Measurements from ENCODE around the gene HINT2. TPM values are rescaled to one million over a fixed set of nuclear protein-coding genes. Genes with fewer than 3 reads are reported as not detected.

HINT2 gene
- total and polyA plus RNA-seq, 2 donors: 68.3 to 68.4 TPM

DNA sequence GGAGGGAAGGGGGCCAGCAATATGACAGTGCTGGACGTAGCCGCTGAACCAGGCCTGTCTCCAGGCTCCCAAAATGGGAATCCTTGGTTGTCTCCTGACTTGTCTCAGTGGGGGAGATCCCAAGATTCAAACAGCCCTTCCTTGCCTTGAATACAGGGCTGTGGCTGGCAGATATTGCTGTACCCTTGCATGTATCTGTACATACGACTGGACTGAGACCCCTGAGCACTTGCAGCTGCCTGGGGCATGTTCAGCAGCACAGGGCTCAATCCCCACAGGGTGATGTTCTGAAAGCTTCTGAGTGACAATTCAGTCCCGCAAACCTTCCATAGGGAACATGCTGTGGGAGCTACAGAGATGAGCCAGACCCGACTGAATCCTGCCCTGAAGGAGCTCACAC is 42.0 kb upstream of the HINT2 start:
- Histone ChIP-seq H3K27ac (ENCODE audit: low read depth in 1 of 2, low read length in 1 of 2) (no peak overlapping the region), H3K36me3 (ENCODE audit: control insufficient read depth in 2 of 2, insufficient read depth in 2 of 2, low read length in 1 of 2) (no peaks in the 10 kb centered on the region), H3K4me3 (ENCODE audit: low read length in 2 of 2) (no peak overlapping the region), H3K9me3 (ENCODE audit: control insufficient read depth in 2 of 2, insufficient read depth in 1 of 2, low read length in 1 of 2) (no peaks in the 10 kb centered on the region), H3K4me1 (ENCODE audit: control insufficient read depth in 2 of 2, insufficient read depth in 2 of 2, low read length in 2 of 2) (no peaks in the 10 kb centered on the region), H3K27me3 (ENCODE audit: control insufficient read depth in 2 of 2, insufficient read depth in 1 of 2, low read length in 1 of 2) (peaks cover 0 to 17% of the 10 kb centered on the region in 2 donors)
- no peak for DNase-seq (ENCODE audit: low read depth in 6 of 9, low spot score in 9 of 9)
- WGBS: 96% methylated on average over 5 of the region's 5 CpGs

DNA sequence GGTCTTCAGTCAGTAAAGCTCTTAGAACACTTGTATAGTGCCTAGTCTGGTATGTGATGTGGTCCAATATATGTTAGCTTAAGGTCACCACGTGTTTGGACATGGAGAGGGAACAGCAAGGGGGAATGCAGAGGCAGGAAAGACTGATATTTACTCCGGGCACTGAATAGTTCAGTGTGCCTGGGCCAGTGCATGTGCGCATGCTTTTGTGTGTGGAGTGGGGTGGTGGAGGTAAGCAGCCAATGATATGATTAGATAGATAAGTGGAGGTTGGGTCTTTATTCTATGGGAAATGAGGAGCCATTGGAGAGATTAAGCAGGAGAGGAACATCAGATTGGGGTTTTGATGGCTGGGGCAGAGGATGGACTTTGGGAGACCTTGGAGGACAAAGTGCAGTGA is 41.4 kb upstream of the HINT2 start:
- WGBS: 86% methylated on average over 3 of the region's 3 CpGs
- H3K27me3 ChIP-seq (ENCODE audit: control insufficient read depth in 2 of 2, insufficient read depth in 1 of 2, low read length in 1 of 2): peaks cover 0 to 12% of the 10 kb centered on the region in 2 donors

DNA sequence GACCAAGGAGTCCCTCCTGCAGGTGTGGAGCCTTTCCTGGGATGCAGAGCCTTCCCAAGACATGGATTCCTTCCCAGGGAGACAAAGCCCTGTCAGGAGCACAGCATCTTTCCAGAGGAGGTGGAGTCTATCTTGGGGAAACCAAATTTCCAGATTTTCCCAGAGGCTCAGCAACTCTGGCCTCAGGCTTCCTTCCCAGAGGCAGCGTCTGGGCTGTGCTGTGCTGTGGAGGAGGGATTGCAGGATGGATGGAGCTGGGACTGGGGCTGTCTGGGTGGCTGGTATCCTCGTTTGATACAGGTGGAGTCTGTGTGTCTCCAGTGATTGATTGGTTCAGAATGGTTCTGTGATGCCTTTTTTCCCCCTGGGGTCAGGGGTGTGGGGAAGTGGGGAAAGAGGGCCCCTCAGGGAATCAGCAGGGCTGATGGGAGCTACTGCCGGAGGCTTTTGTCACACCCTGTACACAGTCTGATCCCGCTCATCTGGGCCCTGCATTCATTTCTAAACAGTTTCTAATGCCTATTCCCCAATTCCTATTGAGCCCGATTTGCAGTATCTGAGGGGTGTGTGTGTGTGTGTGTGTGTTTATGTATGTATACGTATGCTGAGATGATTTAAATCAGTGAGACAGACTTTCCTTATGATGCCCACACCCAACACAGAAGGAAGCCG is 39.4 kb upstream of the HINT2 start:
- no peak overlapping the region for H3K4me3 ChIP-seq (ENCODE audit: low read length in 2 of 2)
- no peak for DNase-seq (ENCODE audit: low read depth in 6 of 9, low spot score in 9 of 9)
- peaks cover 0 to 5% of the 10 kb centered on the region in 2 donors for H3K27me3 ChIP-seq (ENCODE audit: control insufficient read depth in 2 of 2, insufficient read depth in 1 of 2, low read length in 1 of 2)
- no peaks in the 10 kb centered on the region for H3K4me1 ChIP-seq (ENCODE audit: control insufficient read depth in 2 of 2, insufficient read depth in 2 of 2, low read length in 2 of 2)
- no peak overlapping the region for H3K27ac ChIP-seq (ENCODE audit: low read depth in 1 of 2, low read length in 1 of 2)
- WGBS: 96% methylated on average over 7 of the region's 7 CpGs
- no peaks in the 10 kb centered on the region for H3K36me3 ChIP-seq (ENCODE audit: control insufficient read depth in 2 of 2, insufficient read depth in 2 of 2, low read length in 1 of 2)
- H3K9me3 ChIP-seq (ENCODE audit: control insufficient read depth in 2 of 2, insufficient read depth in 1 of 2, low read length in 1 of 2): no peaks in the 10 kb centered on the region

More for the DNA sequence above, 41.4 kb upstream of the HINT2 start:
- no peak for DNase-seq (ENCODE audit: low read depth in 6 of 9, low spot score in 9 of 9)
- Histone ChIP-seq H3K36me3 (ENCODE audit: control insufficient read depth in 2 of 2, insufficient read depth in 2 of 2, low read length in 1 of 2) (no peaks in the 10 kb centered on the region), H3K27ac (ENCODE audit: low read depth in 1 of 2, low read length in 1 of 2) (no peak overlapping the region), H3K4me1 (ENCODE audit: control insufficient read depth in 2 of 2, insufficient read depth in 2 of 2, low read length in 2 of 2) (no peaks in the 10 kb centered on the region), H3K4me3 (ENCODE audit: low read length in 2 of 2) (no peak overlapping the region), H3K9me3 (ENCODE audit: control insufficient read depth in 2 of 2, insufficient read depth in 1 of 2, low read length in 1 of 2) (no peaks in the 10 kb centered on the region)

DNA sequence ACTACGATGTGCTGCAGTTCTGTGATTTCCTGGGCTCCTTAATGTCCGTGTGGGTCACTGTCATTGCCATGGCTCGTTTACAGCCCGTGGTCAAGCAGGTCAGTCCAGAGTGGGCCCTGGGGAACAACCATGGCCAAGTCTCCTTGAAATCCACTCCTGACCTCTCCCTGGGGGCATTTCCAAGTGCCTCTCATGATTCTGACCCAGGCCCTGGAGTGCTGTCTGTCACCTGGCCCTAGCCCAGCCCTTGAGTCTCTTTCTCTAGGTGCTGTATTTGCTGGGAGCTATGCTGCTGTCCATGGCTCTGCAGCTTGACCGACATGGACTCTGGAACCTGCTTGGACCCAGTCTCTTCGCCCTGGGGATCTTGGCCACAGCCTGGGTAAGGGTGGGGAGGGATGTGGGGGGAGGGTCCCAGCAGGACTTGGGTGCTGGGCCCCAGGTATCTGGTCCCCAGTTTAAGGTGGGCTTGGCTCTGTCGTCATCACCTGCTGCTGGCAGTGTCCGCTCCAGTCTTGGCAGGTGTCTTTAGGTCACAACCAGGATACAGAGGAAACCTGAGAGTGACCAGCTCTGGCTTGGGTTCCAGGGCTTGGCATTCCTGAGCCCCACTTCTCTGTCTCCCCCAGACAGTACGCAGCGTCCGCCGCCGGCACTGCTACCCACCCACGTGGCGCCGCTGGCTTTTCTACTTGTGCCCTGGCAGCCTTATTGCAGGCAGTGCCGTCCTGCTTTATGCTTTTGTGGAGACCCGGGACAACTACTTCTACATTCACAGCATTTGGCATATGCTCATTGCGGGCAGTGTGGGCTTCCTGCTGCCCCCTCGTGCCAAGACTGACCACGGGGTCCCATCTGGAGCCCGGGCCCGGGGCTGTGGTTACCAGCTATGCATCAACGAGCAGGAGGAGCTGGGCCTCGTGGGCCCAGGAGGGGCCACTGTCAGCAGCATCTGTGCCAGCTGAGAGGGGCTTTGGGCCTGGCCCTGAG is 38.3 kb upstream of the HINT2 start:
- 93% methylated on average over 25 of the region's 25 CpGs for WGBS
- H3K4me1 ChIP-seq (ENCODE audit: control insufficient read depth in 2 of 2, insufficient read depth in 2 of 2, low read length in 2 of 2): peaks cover 2 to 4% of the 10 kb centered on the region in 2 donors
- H3K27ac ChIP-seq (ENCODE audit: low read depth in 1 of 2, low read length in 1 of 2): no peak overlapping the region
- H3K36me3 ChIP-seq (ENCODE audit: control insufficient read depth in 2 of 2, insufficient read depth in 2 of 2, low read length in 1 of 2): no peaks in the 10 kb centered on the region
- no peaks in the 10 kb centered on the region for H3K27me3 ChIP-seq (ENCODE audit: control insufficient read depth in 2 of 2, insufficient read depth in 1 of 2, low read length in 1 of 2)
- no peak for DNase-seq (ENCODE audit: low read depth in 6 of 9, low spot score in 9 of 9)
- H3K9me3 ChIP-seq (ENCODE audit: control insufficient read depth in 2 of 2, insufficient read depth in 1 of 2, low read length in 1 of 2): no peaks in the 10 kb centered on the region
- H3K4me3 ChIP-seq (ENCODE audit: low read length in 2 of 2): no peak overlapping the region

DNA sequence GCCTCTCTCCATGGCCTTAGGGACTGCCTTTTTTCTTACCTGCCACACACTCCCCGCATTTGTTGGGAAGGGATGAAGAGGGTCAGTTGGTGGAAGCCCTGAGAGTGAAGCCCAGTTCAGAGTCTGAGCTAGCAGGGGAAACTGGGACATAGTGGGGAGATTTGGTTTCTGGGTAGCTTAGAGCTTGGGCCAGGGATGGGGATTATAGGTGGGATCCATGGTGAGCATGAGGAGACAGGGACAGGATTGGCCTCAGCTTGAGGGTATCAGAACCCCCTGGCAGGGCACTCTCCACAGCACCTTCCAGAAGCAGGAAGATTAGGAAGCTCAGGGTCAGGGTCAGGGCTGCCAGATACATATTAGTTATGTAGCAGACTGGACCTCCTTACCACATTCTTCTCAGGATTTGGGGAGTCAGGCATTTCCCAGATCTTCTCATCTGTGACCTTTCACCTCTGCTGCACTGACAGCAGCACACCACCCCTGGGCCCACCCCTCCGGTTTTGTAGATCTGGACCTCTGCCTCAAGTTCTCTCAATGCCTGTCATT is 37.5 kb upstream of the HINT2 start:
- no peak overlapping the region for H3K27ac ChIP-seq (ENCODE audit: low read depth in 1 of 2, low read length in 1 of 2)
- H3K9me3 ChIP-seq (ENCODE audit: control insufficient read depth in 2 of 2, insufficient read depth in 1 of 2, low read length in 1 of 2): no peaks in the 10 kb centered on the region
- no peaks in the 10 kb centered on the region for H3K27me3 ChIP-seq (ENCODE audit: control insufficient read depth in 2 of 2, insufficient read depth in 1 of 2, low read length in 1 of 2)
- H3K4me3 ChIP-seq (ENCODE audit: low read length in 2 of 2): no peak overlapping the region
- H3K36me3 ChIP-seq (ENCODE audit: control insufficient read depth in 2 of 2, insufficient read depth in 2 of 2, low read length in 1 of 2): peaks cover 0 to under 1% of the 10 kb centered on the region in 2 donors
- H3K4me1 ChIP-seq (ENCODE audit: control insufficient read depth in 2 of 2, insufficient read depth in 2 of 2, low read length in 2 of 2): peaks cover 10 to 12% of the 10 kb centered on the region in 2 donors
- over 99% methylated on average over 2 of the region's 2 CpGs for WGBS
- no peak for DNase-seq (ENCODE audit: low read depth in 6 of 9, low spot score in 9 of 9)

DNA sequence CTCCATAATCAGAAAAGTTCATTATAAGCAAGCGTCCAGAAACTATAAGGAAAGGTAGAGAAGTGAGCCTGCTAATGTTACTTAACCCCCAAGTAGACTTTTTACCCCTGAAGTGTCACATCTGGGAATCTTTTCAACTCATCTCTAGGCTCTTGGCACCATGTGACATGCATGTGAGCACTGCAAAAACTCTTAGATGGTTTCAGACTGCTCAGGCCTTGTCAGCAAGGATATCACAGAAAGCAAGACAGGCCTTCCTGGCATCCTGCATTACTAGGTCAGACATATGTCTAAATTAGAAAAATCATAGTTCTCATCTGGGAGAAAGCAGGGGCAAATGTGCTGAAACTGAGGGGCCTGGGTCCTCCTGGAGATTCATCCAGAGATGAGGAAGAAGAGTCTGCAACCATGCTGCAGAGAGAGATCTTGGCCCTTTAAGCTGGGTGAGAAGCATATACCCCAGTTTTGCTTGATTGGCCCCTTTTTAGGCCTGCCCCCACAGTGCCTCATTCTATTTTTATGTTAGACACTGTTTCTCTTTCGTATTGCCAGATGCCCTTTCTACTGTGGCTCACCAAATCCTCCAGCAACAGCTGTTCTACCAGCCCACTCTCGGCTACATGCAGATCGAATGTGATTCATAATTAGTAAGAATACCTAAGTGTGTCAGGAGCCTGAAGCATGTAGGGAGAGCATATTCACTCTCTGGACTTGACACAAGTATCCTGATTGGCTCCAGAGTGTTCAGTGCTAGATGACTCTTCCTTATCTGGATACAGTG is 33.1 kb upstream of the HINT2 start:
- peak overlapping the region; percentile 66 to 92 for H3K27ac ChIP-seq (ENCODE audit: low read depth in 1 of 2, low read length in 1 of 2)
- peaks cover 0 to 3% of the 10 kb centered on the region in 2 donors for H3K9me3 ChIP-seq (ENCODE audit: control insufficient read depth in 2 of 2, insufficient read depth in 1 of 2, low read length in 1 of 2)
- WGBS: 71% methylated on average over 4 of the region's 4 CpGs
- peak in 5 of 9 donors; percentile 43 to 79 (median 55) for DNase-seq (ENCODE audit: low read depth in 6 of 9, low spot score in 9 of 9)
- peaks cover 5 to 6% of the 10 kb centered on the region in 2 donors for H3K36me3 ChIP-seq (ENCODE audit: control insufficient read depth in 2 of 2, insufficient read depth in 2 of 2, low read length in 1 of 2)
- peaks cover 0 to 8% of the 10 kb centered on the region in 2 donors for H3K27me3 ChIP-seq (ENCODE audit: control insufficient read depth in 2 of 2, insufficient read depth in 1 of 2, low read length in 1 of 2)
- peaks cover 12 to 37% of the 10 kb centered on the region in 2 donors for H3K4me1 ChIP-seq (ENCODE audit: control insufficient read depth in 2 of 2, insufficient read depth in 2 of 2, low read length in 2 of 2)
- no peak overlapping the region for H3K4me3 ChIP-seq (ENCODE audit: low read length in 2 of 2)

DNA sequence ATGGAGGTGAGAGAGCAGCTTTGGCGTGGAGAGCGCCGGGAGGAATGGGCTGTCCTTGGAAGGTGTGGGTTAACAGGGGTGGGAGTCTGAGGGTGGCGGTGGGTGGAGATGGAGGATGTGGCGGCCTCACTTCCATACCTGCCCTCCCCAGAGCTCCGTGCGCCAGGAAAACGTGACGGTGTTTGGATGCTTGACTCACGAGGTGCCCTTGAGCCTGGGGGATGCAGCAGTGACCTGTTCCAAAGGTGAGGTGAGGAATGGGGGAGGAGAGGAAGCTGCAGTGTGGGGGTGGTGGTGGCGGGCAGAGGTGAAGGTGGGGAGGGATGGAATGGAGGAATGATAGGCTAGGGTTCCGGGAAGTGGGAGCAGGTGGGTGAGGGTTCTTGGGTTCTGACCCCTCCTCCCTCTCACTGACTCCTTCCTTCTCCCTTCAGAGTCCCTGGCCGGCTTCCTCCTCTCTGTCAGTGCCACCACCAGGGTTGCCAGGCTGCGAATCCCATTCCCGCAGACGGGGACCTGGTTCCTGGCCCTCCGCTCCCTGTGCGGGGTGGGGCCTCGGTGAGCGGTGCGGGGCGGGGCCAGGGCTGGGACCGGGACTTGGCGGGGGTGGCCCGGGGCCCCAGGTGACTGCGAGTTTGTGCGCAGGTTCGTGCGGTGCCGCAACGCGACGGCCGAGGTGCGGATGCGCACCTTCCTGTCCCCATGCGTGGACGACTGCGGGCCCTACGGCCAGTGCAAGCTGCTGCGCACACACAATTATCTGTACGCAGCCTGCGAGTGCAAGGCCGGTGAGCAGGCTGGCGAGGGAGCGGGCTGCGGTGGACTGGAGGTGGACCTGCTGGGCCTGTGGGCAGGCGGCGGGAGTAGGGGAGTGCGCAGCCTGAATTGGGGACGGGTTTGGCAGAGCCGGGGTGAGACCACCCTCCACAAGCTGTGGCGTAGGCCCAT is 31.3 kb upstream of the HINT2 start:
- Histone ChIP-seq H3K27ac (ENCODE audit: low read depth in 1 of 2, low read length in 1 of 2) (no peak overlapping the region), H3K27me3 (ENCODE audit: control insufficient read depth in 2 of 2, insufficient read depth in 1 of 2, low read length in 1 of 2) (peaks cover 0 to 8% of the 10 kb centered on the region in 2 donors), H3K9me3 (ENCODE audit: control insufficient read depth in 2 of 2, insufficient read depth in 1 of 2, low read length in 1 of 2) (peaks cover 0 to 3% of the 10 kb centered on the region in 2 donors), H3K4me1 (ENCODE audit: control insufficient read depth in 2 of 2, insufficient read depth in 2 of 2, low read length in 2 of 2) (peaks cover 12 to 37% of the 10 kb centered on the region in 2 donors), H3K4me3 (ENCODE audit: low read length in 2 of 2) (no peak overlapping the region), H3K36me3 (ENCODE audit: control insufficient read depth in 2 of 2, insufficient read depth in 2 of 2, low read length in 1 of 2) (peaks cover 5 to 6% of the 10 kb centered on the region in 2 donors)
- WGBS: 53% methylated on average over 53 of the region's 53 CpGs
- no peak for DNase-seq (ENCODE audit: low read depth in 6 of 9, low spot score in 9 of 9)

All from thymus (tissue), 11 donors.